HL-60 (cell line): ENCODE measurements around the gene TENT5A.

ENCODE experiments used
- DNase-seq, 2 experiments: peaks; one replicate each; pipeline ENCODE4 v3.0.0-alpha.2; 2010 to 2020; ENCODE audit warnings: low read depth in 1 of 2, low spot score in 1 of 2
- H3K27ac ChIP-seq: fragments of 250-450 bp; sonication (Bioruptor Pico); replicated peaks from 2 replicates; pipeline ENCODE4 v1.5.1; 2020; ENCODE audit warnings: mild to moderate bottlenecking, moderate library complexity
- H3K27me3 ChIP-seq: fragments of 250-450 bp; sonication (Bioruptor Pico); 2 replicates; pipeline ENCODE4 v1.5.1; 2021; ENCODE audit warnings: mild to moderate bottlenecking, moderate library complexity; ENCODE audit not compliant: insufficient read depth, poor library complexity, severe bottlenecking
- H3K4me3 ChIP-seq: replicated peaks from 2 replicates; pipeline ENCODE4 v1.5.1; 2011; ENCODE audit warnings: mild to moderate bottlenecking, control low read depth, low read length; ENCODE audit not compliant: insufficient read depth
- CTCF ChIP-seq: IDR thresholded peaks from one replicate; pipeline ENCODE4 v1.5.1; 2011; ENCODE audit warnings: low read length, control low read depth, inconsistent platforms; ENCODE audit not compliant: insufficient read depth
- GABPA ChIP-seq: IDR thresholded peaks from 2 replicates; pipeline ENCODE4 v1.6.1; 2012; ENCODE audit warnings: low read depth
- POLR2AphosphoS5 ChIP-seq: IDR thresholded peaks from 2 replicates; pipeline ENCODE4 v1.6.1; 2012; ENCODE audit warnings: low read depth
- SPI1 ChIP-seq: IDR thresholded peaks from 2 replicates; pipeline ENCODE4 v1.6.1; 2012; ENCODE audit warnings: low read depth, mild to moderate bottlenecking, borderline replicate concordance
- TF ChIP-seq, protein P1 (sequence below): IDR thresholded peaks from 2 replicates; pipeline ENCODE4 v1.6.1; 2012; ENCODE audit warnings: low read depth; ENCODE audit not compliant: insufficient replicate concordance

TENT5A gene

GRCh38 chr6:81789291-81789690 lies 36.8 kb upstream of the TENT5A start:
- Histone ChIP-seq H3K27ac (no peak overlapping the region), H3K4me3 (no peak overlapping the region), H3K27me3 (no peaks in the 10 kb centered on the region)
- DNase-seq: no peak
- TF ChIP-seq POLR2AphosphoS5 (no peak), CTCF (no peak), SPI1 (no peak), GABPA (no peak)
- TF ChIP-seq, protein P1, sequence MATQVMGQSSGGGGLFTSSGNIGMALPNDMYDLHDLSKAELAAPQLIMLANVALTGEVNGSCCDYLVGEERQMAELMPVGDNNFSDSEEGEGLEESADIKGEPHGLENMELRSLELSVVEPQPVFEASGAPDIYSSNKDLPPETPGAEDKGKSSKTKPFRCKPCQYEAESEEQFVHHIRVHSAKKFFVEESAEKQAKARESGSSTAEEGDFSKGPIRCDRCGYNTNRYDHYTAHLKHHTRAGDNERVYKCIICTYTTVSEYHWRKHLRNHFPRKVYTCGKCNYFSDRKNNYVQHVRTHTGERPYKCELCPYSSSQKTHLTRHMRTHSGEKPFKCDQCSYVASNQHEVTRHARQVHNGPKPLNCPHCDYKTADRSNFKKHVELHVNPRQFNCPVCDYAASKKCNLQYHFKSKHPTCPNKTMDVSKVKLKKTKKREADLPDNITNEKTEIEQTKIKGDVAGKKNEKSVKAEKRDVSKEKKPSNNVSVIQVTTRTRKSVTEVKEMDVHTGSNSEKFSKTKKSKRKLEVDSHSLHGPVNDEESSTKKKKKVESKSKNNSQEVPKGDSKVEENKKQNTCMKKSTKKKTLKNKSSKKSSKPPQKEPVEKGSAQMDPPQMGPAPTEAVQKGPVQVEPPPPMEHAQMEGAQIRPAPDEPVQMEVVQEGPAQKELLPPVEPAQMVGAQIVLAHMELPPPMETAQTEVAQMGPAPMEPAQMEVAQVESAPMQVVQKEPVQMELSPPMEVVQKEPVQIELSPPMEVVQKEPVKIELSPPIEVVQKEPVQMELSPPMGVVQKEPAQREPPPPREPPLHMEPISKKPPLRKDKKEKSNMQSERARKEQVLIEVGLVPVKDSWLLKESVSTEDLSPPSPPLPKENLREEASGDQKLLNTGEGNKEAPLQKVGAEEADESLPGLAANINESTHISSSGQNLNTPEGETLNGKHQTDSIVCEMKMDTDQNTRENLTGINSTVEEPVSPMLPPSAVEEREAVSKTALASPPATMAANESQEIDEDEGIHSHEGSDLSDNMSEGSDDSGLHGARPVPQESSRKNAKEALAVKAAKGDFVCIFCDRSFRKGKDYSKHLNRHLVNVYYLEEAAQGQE: no peak

DNA sequence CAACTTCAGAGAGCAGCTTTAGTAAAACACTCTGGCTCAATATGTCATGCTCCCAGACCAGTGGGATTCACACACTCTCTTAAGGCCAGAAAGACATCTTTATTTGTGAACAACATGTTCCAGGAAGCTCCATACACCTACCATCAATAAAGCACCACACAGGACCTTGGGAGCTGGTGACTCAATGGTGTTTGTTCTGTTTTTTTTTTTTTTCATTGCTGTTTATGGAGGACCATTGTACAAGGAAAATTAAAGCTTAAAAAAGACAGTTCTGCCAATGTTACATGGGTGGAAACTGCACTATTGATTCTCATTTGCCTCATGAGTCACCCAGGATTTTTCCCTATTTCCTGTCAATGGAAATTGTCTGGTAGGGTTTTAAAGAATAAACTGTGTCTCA lies 36.3 kb upstream of the TENT5A start:
- DNase-seq: no peak
- TF ChIP-seq CTCF (no peak), SPI1 (no peak)
- TF ChIP-seq, protein P1: no peak
- H3K27ac ChIP-seq: no peak overlapping the region

DNA sequence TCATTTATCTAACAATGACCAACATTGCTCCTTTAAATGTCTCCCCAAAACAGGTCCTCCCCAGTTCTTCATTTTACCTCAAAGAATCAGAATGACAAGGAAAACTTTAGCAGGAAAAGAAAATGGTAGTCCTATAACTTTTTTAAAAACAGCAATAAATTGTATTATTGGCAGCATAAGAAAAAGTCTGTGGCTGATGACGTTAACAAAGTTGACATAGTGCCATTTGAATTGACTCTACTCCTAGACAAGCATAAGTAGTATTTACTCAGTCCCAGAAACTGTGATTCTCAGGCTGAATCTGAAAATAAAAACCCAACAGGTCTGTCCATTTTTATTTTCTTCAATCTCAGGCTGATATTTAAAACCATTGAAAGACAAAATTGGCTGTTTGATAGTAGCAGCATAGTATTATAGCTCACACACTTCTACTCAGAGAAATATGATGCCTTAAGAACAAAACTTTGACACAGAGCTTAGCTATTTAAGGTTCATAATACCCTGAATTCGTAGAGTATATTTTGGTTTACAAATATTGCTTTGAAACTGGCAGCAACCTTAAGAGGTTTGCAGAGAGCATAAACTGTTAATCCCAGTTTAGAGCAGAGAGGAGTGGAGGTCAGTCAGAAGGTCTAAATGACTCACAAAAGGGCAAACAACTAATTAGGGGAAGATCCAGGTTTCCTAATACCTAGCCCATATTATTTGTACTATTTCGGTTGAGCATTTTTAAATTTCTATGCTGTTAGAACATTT lies 35.0 kb upstream of the TENT5A start:
- no peak overlapping the region for H3K27ac ChIP-seq
- no peak overlapping the region for H3K4me3 ChIP-seq
- TF ChIP-seq SPI1 (no peak), CTCF (no peak), POLR2AphosphoS5 (no peak), GABPA (no peak)
- TF ChIP-seq, protein P1: no peak
- no peaks in the 10 kb centered on the region for H3K27me3 ChIP-seq
- no peak for DNase-seq

More for the DNA sequence above, 36.3 kb upstream of the TENT5A start:
- no peak overlapping the region for H3K4me3 ChIP-seq
- H3K27me3 ChIP-seq: no peaks in the 10 kb centered on the region
